HG03565 (cell line): Measurements from ENCODE around the gene ABCG1.

ENCODE experiments used
- ATAC-seq: cut with Tn5 transposase; IDR thresholded peaks from one replicate; pipeline ENCODE4 v1.9.1; 2021; ENCODE audit warnings: mild to moderate bottlenecking, moderate library complexity; ENCODE audit not compliant: unreplicated experiment

The ABCG1 gene

GRCh38 chr21:42250422-42251403, 31.8 kb downstream of the ABCG1 start:
- ATAC-seq: no peak

GRCh38 chr21:42251654-42252324, 32.8 kb downstream of the ABCG1 start:
- ATAC-seq: no peak

- no peak for ATAC-seq
Observed at GRCh38 chr21:42252325-42252654, 33.4 kb downstream of the ABCG1 start.

- ATAC-seq: no peak
Observed at GRCh38 chr21:42252778-42253340, 33.9 kb downstream of the ABCG1 start.

- ATAC-seq: no peak
Observed at GRCh38 chr21:42253466-42253865, 34.5 kb downstream of the ABCG1 start.

GRCh38 chr21:42254083-42254482, 35.1 kb downstream of the ABCG1 start:
- no peak for ATAC-seq

GRCh38 chr21:42254651-42255601, 36.0 kb downstream of the ABCG1 start:
- ATAC-seq: no peak

- ATAC-seq: no peak
Observed at GRCh38 chr21:42255825-42256224, 36.9 kb downstream of the ABCG1 start.

- ATAC-seq: no peak
Observed at GRCh38 chr21:42256316-42256715, 37.4 kb downstream of the ABCG1 start.

GRCh38 chr21:42257091-42257765, 38.3 kb downstream of the ABCG1 start:
- ATAC-seq: no peak

GRCh38 chr21:42258150-42258884, 39.4 kb downstream of the ABCG1 start:
- ATAC-seq: peak; percentile 51

- no peak for ATAC-seq
Observed at GRCh38 chr21:42258885-42259407, 40.0 kb downstream of the ABCG1 start.

GRCh38 chr21:42260121-42260520, 41.2 kb downstream of the ABCG1 start:
- ATAC-seq: no peak

GRCh38 chr21:42261829-42262200, 42.9 kb downstream of the ABCG1 start:
- ATAC-seq: no peak

GRCh38 chr21:42262831-42263231, 43.9 kb downstream of the ABCG1 start:
- no peak for ATAC-seq

- no peak for ATAC-seq
Observed at GRCh38 chr21:42263591-42264131, 44.7 kb downstream of the ABCG1 start.

GRCh38 chr21:42264245-42265195, 45.6 kb downstream of the ABCG1 start:
- no peak for ATAC-seq
